22Rv1 (cell line): ENCODE data around the gene ATP8A1.

Experiments used
- CTCF ChIP-seq: fragments of 450-650 bp; IDR thresholded peaks from 2 replicates; pipeline ENCODE4 v1.5.1; 2017; ENCODE audit warnings: mild to moderate bottlenecking
- ZFX ChIP-seq: fragments of 450-650 bp; IDR thresholded peaks from 2 replicates; pipeline ENCODE4 v1.6.1; 2017; ENCODE audit warnings: antibody characterized with exemption, borderline replicate concordance

GRCh38 chr4:42452823-42453222 lies 204.1 kb downstream of the ATP8A1 start:
- TF ChIP-seq CTCF, result no peak
- no peak for TF ChIP-seq ZFX
